NCI-H2029 treated with DMSO at 0.1 percent for 48 hours (cell line): ENCODE results near the gene SMYD2.
"Not testable (repeated sequence)": the region's sequence is repeated elsewhere in the genome, so short reads cannot be mapped to it uniquely, and the experiment has no call there.

Source experiments
- DNase-seq: peaks from one replicate; lab custom pipeline; 2025; lab: John Stamatoyannopoulos, UW

Gene SMYD2

GRCh38 chr1:214271995-214272731, 8.8 kb upstream of the SMYD2 start:
- DNase-seq = no peak

GRCh38 chr1:214272964-214273533, 7.9 kb upstream of the SMYD2 start:
- DNase-seq = no peak

GRCh38 chr1:214275700-214276099, 5.3 kb upstream of the SMYD2 start:
- DNase-seq = not testable (repeated sequence)

GRCh38 chr1:214276786-214277185, 4.2 kb upstream of the SMYD2 start:
- no peak for DNase-seq

GRCh38 chr1:214277704-214278635, 3.0 kb upstream of the SMYD2 start:
- no peak for DNase-seq

- DNase-seq = peak; percentile 22
Measured at GRCh38 chr1:214280386-214281020, 456 bp upstream of the SMYD2 start.

GRCh38 chr1:214281720-214282629, 1.0 kb downstream of the SMYD2 start:
- DNase-seq = peak; percentile 24

GRCh38 chr1:214282630-214283242, 1.8 kb downstream of the SMYD2 start:
- no peak for DNase-seq

- no peak for DNase-seq
Measured at GRCh38 chr1:214285610-214286440, 4.9 kb downstream of the SMYD2 start.

- DNase-seq = no peak
Measured at GRCh38 chr1:214287884-214288283, 6.9 kb downstream of the SMYD2 start.

GRCh38 chr1:214289574-214290272, 8.8 kb downstream of the SMYD2 start:
- no peak for DNase-seq

GRCh38 chr1:214290424-214291037, 9.6 kb downstream of the SMYD2 start:
- DNase-seq = no peak

- DNase-seq = no peak
Measured at GRCh38 chr1:214292322-214292721, 11.4 kb downstream of the SMYD2 start.

- DNase-seq = no peak
Measured at GRCh38 chr1:214295934-214296333, 15.0 kb downstream of the SMYD2 start.

- no peak for DNase-seq
Measured at GRCh38 chr1:214296860-214297745, 16.1 kb downstream of the SMYD2 start.

- DNase-seq = no peak
Measured at GRCh38 chr1:214300149-214300780, 19.3 kb downstream of the SMYD2 start.

- DNase-seq = no peak
Measured at GRCh38 chr1:214301526-214301925, 20.6 kb downstream of the SMYD2 start.
